ENCODE results near the gene WBP4. TPM values are rescaled to one million over a fixed set of nuclear protein-coding genes. Genes with fewer than 3 reads are reported as not detected.
"Not testable (repeated sequence)": the region's sequence is repeated elsewhere in the genome, so short reads cannot be mapped to it uniquely, and the experiment has no call there.

The WBP4 gene
- polyA plus RNA-seq, 1 of the 3 experiments (the other 2 are of a cell fraction): 6.4 TPM

DNA sequence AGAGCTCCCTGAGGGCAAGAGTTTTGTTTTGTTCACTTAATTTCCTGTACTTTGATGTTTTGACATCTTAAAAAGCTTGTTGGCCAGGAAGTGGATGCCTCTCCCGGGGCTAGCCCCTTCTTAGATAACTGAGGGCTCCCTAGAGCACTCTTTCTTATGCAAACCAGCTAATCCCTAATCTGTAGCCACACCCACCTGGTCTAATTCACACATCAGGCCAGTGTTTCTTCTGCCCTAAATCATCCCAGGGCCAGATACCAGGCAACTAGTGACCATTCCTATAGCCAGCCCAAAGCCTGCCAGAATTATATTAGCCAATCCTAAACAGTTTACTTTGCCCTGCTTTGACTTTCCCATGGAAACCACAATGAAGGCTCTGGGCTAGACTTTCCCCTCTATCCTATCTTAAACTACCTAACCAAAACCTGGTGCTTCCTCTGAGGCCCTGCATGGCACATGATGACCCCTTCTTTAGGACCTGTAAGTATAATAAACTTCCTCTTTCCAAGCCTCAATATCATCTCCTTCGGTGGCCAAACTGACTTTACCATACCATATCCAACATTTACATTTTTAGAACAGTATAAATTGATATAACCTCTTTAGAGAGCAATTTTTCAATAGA is 24.8 kb downstream of the WBP4 start:
- no peak for TF ChIP-seq TEAD4 (IDR thresholded peaks at IDR 0.05; ENCODE audit: borderline replicate concordance, insufficient read depth)
- no peak for TF ChIP-seq MEF2A (IDR thresholded peaks at IDR 0.05; ENCODE audit: borderline replicate concordance, low read depth)
- TF ChIP-seq YY1 (IDR thresholded peaks at IDR 0.05; ENCODE audit: low read depth): no peak
- TF ChIP-seq EP300 (IDR thresholded peaks at IDR 0.05; ENCODE audit: borderline replicate concordance in 1 of 2, low read depth in 1 of 2, low read length in 1 of 2): no peak
- TF ChIP-seq NRF1 (IDR thresholded peaks at IDR 0.05; ENCODE audit: low read depth, low read length): no peak
- TF ChIP-seq, protein P1, sequence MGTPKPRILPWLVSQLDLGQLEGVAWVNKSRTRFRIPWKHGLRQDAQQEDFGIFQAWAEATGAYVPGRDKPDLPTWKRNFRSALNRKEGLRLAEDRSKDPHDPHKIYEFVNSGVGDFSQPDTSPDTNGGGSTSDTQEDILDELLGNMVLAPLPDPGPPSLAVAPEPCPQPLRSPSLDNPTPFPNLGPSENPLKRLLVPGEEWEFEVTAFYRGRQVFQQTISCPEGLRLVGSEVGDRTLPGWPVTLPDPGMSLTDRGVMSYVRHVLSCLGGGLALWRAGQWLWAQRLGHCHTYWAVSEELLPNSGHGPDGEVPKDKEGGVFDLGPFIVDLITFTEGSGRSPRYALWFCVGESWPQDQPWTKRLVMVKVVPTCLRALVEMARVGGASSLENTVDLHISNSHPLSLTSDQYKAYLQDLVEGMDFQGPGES (IDR thresholded peaks at IDR 0.05; ENCODE audit: low read depth, low read length): no peak
- no peak for TF ChIP-seq SIN3A (IDR thresholded peaks at IDR 0.05; ENCODE audit: borderline replicate concordance, low read depth, low read length)
- TF ChIP-seq GATA2 (CRISPR knock-in tag; IDR thresholded peaks at IDR 0.05): no peak
- TF ChIP-seq, protein P2, sequence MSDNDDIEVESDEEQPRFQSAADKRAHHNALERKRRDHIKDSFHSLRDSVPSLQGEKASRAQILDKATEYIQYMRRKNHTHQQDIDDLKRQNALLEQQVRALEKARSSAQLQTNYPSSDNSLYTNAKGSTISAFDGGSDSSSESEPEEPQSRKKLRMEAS (IDR thresholded peaks at IDR 0.05; ENCODE audit: low read depth): no peak
- TF ChIP-seq FOXJ3 (CRISPR knock-in tag; IDR thresholded peaks at IDR 0.05): no peak
- no peak for TF ChIP-seq RAD21 (IDR thresholded peaks at IDR 0.05; ENCODE audit: low read length)
- Histone ChIP-seq H3K27me3 (ENCODE audit: insufficient read depth) (no peaks in the 10 kb centered on the region), H3K27ac (ENCODE audit: low read depth in 2 of 2, low read length in 1 of 2) (no peak overlapping the region), H2AFZ (ENCODE audit: low read depth) (no peak overlapping the region), H3K4me1 (ENCODE audit: control insufficient read depth in 1 of 2, insufficient read depth in 2 of 2, low read depth in 1 of 2, low read length in 1 of 2) (no peaks in the 10 kb centered on the region), H4K20me1 (ENCODE audit: insufficient read depth) (no peaks in the 10 kb centered on the region), H3K9ac (no peak overlapping the region), H3K4me3 (ENCODE audit: low read depth in 2 of 2, low read length in 1 of 2) (no peak overlapping the region), H3K4me2 (no peak overlapping the region), H3K9me2 (no peaks in the 10 kb centered on the region), H3K9me3 (no peaks in the 10 kb centered on the region), H3K79me2 (ENCODE audit: insufficient read depth) (no peaks in the 10 kb centered on the region), H3K36me3 (replicated peaks in 1 of 2; ENCODE audit: control insufficient read depth in 1 of 2, insufficient read depth in 2 of 2, low read length in 1 of 2) (peaks cover 10 to 27% of the 10 kb centered on the region in 2 experiments), H3F3A (replicated peaks; ENCODE audit: insufficient read depth) (no peaks in the 10 kb centered on the region)
- ChIA-PET POLR2A (interaction anchor here (0.5 kb wide), 1 partner anchor 57 kb away, joined by 4 read pairs; no protein-coding TSS in a partner anchor), CTCF (no interaction called here)
- WGBS (ENCODE audit: low lambda C conversion rate): 93% methylated on average over 2 of the region's 2 CpGs
- no peak for DNase-seq

DNA sequence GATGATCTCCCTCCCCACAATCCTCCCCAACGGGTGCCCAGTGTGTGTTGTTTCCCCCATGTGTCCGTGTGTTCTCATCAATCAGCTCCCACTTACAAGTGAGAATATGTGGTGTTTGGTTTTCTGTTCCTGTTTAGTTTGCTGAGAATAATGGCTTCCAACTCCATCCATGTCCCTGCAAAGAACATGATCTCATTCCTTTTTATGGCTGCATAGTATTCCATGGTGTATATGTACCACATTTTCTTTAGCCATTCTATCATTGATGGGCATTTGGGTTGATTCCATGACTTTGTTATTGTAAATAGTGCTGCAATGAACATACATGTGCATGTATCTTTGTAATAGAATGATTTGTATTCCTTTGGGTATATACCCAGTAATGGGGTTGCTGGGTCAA is 34.4 kb downstream of the WBP4 start:
- H3K9me3 ChIP-seq; H3K9ac ChIP-seq; H3K27ac ChIP-seq (ENCODE audit: low read depth in 2 of 2, low read length in 1 of 2); H3K4me3 ChIP-seq (ENCODE audit: low read depth in 2 of 2, low read length in 1 of 2); CTCF ChIA-PET; H3F3A ChIP-seq (replicated peaks; ENCODE audit: insufficient read depth); H3K4me2 ChIP-seq; H2AFZ ChIP-seq (ENCODE audit: low read depth); DNase-seq; H3K27me3 ChIP-seq (ENCODE audit: insufficient read depth); H3K9me2 ChIP-seq; POLR2A ChIA-PET; H3K4me1 ChIP-seq (ENCODE audit: control insufficient read depth in 1 of 2, insufficient read depth in 2 of 2, low read depth in 1 of 2, low read length in 1 of 2); H3K36me3 ChIP-seq (replicated peaks in 1 of 2; ENCODE audit: control insufficient read depth in 1 of 2, insufficient read depth in 2 of 2, low read length in 1 of 2); H3K79me2 ChIP-seq (ENCODE audit: insufficient read depth); H4K20me1 ChIP-seq (ENCODE audit: insufficient read depth): not testable (repeated sequence)
- WGBS (ENCODE audit: low lambda C conversion rate): 87% methylated on average over 2 of the region's 2 CpGs
